Measurements from ENCODE around the gene SMIM14.
"Not testable (repeated sequence)": the region's sequence is repeated elsewhere in the genome, so short reads cannot be mapped to it uniquely, and the experiment has no call there.

The SMIM14 gene

DNA sequence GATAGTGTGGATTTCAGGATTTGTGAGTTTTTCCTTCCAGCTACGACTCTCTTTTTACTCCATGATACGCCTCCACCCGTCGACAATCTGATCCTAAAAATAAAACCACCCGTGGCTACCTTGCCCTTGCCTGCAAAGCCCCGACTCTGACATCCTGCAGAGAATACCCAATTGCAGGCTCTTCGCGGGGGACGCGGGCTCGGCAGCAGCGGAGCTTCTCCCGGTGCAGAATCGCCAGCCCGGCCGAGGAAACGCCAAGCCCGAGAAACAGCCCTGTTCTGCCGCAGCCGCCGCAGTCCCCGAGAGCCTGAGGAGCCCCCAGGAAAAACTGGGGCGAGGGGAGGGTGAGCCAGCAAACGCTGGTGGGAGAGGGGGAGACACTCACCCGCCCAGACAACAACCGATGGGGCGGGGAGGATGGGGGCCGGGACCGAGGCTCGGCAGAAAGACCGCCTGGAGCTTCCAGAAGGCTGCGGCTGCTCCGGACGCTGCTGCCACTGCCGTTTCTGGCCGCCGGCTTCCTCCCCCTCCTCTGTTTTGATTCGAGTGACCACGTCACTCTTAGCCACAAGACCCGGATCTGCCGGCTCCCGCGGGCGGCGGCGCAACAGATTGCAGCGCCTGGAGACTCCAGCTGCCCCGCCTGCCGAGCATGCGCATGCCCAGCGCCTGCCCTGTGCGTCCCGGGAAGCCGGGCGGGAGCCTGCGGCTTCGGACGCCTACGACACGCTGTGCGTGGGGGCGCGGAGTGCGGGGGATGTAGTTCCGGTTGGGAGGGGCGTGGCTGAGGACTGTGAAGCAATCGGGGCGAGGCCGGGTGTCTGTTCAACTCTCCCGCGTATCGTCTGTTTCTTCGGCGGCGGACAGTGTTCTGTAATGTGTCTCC lies at the start of gene SMIM14:
TSS of gene SMIM14 (minus strand) at position 512 of the 886 bp plus-strand sequence. CDS start 33,720 bp downstream, outside the sequence.
- ChIA-PET CTCF (interaction anchor here (0.6 to 0.8 kb wide), 3 partner anchors 78 to 1248 kb away, joined by 3 read pairs; no protein-coding TSS in a partner anchor), POLR2A (ENCODE audit: low non-redundant PET) (interaction anchor here (0.5 to 1.2 kb wide), 6 partner anchors 9 to 333 kb away, joined by 3 to 6 read pairs (median 4); partner anchors contain the start of gene UGDH)
- TF ChIP-seq, protein P1, sequence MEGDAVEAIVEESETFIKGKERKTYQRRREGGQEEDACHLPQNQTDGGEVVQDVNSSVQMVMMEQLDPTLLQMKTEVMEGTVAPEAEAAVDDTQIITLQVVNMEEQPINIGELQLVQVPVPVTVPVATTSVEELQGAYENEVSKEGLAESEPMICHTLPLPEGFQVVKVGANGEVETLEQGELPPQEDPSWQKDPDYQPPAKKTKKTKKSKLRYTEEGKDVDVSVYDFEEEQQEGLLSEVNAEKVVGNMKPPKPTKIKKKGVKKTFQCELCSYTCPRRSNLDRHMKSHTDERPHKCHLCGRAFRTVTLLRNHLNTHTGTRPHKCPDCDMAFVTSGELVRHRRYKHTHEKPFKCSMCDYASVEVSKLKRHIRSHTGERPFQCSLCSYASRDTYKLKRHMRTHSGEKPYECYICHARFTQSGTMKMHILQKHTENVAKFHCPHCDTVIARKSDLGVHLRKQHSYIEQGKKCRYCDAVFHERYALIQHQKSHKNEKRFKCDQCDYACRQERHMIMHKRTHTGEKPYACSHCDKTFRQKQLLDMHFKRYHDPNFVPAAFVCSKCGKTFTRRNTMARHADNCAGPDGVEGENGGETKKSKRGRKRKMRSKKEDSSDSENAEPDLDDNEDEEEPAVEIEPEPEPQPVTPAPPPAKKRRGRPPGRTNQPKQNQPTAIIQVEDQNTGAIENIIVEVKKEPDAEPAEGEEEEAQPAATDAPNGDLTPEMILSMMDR (conservative IDR thresholded peaks at IDR 0.05; ENCODE audit: low read depth) = no peak
- H3K27ac ChIP-seq = peak within 1 kb of the TSS; percentile 96
- DNase-seq (ENCODE audit: low spot score) = peak; percentile 97

DNA sequence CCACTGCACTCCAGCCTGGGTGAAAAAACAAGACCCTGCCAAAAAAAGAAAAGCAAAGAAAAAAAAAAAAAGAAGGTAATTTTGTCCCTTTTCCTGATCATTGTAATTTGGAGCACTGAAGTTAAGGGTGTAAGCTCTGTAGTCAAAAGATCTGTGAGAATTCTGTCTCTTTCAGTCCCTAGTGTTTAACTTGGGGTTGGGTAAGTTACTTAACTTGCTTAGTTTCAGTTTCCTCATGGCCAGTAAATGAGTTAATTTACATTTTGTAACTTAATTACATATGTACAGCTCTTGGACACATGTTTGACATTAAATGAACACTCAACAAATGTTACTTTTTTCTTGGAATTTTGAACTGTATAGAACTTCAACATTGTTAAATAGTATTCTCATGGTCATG lies 48.3 kb upstream of the SMIM14 start:
- no peak for DNase-seq (ENCODE audit: low spot score)
- CTCF ChIA-PET = no interaction called here
- POLR2A ChIA-PET (ENCODE audit: low non-redundant PET) = no interaction called here
- TF ChIP-seq, protein P1 (conservative IDR thresholded peaks at IDR 0.05; ENCODE audit: low read depth) = no peak
- no peak overlapping the region for H3K27ac ChIP-seq

DNA sequence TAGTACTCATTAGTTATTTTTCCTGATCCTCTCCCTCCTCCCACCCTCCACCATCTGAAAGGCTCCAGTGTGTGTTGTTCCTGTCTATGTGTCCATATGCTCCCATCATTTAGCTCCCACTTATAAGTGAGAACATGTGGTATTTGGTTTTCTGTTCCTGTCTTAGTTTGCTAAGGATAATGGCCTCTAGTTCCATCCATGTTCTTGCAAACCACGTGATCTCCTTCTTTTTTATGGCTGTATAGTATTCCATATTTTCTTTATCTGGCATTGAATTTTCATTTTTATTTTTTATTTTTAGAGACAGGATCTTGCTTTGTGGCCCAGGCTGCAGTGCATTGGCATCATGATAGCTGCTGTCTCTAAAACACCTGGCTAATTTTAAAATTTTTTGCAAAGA lies 47.3 kb upstream of the SMIM14 start:
- no peak overlapping the region for H3K27ac ChIP-seq
- TF ChIP-seq, protein P1 (conservative IDR thresholded peaks at IDR 0.05; ENCODE audit: low read depth) = no peak
- ChIA-PET CTCF (no interaction called here), POLR2A (ENCODE audit: low non-redundant PET) (no interaction called here)
- no peak for DNase-seq (ENCODE audit: low spot score)

DNA sequence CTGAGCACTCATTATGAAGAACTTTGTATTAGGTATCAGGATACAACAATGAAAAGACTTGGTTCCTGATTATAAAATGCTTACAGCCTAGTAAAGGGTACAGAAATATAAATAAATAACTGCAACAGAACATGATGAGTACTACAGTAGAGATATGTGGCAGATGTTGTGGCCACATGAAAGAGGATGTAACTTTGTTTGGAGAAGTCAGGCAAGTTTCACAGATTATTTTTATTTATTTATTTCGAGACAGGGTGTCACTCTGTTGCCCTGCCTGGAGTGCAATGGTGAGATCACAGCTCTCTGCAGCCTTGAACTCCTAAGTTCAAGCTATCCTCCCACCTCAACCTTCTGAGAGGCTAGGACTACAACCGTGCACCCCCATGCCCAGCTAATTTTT lies 43.5 kb upstream of the SMIM14 start:
- ChIA-PET CTCF (interaction anchor here (0.7 kb wide), 1 partner anchor 46 kb away, joined by 3 read pairs; no protein-coding TSS in a partner anchor), POLR2A (ENCODE audit: low non-redundant PET) (no interaction called here)
- no peak for DNase-seq (ENCODE audit: low spot score)
- H3K27ac ChIP-seq = no peak overlapping the region
- TF ChIP-seq, protein P1 (conservative IDR thresholded peaks at IDR 0.05; ENCODE audit: low read depth) = no peak

DNA sequence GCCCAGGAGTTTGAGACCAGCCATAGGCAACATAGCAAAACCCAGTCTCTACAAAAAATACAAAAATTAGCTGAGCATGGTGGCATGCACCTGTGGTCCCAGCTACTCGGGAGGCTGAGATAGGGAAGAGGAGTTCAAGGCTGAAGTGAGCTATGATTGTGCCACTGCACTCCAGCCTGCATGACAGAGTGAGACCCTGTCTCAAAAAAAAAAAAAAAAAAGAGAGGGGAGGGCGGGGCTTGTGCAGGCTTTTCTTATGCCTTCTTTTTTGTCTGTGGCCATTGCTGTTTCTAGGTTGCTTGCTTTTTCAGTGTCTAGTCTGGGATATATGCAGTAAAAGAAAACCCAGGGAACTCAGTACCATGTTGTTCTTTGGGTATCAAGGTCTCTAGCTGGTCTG lies 42.3 kb upstream of the SMIM14 start:
- DNase-seq (ENCODE audit: low spot score); POLR2A ChIA-PET (ENCODE audit: low non-redundant PET); H3K27ac ChIP-seq: not testable (repeated sequence)
- CTCF ChIA-PET = interaction anchor here (0.7 kb wide), 2 partner anchors 61 to 94 kb away, joined by 3 read pairs; no protein-coding TSS in a partner anchor

DNA sequence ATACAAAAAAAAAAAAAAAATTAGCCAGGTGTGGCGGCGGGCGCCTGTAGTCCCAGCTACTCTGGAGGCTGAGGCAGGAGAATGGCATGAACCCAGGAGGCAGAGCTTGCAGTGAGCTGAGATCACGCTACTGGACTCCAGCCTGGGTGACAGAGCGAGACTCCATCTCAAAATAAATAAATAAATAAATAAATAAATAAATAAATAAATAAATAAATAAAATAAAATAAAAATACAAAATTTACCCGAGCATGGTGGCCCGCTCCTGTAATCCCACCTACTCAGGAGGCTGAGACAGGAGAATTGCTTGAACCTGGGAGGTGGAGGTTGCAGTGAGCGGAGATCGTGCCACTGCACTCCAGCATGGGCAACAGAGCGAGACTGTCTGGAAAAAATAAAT lies 37.0 kb upstream of the SMIM14 start:
- CTCF ChIA-PET; DNase-seq (ENCODE audit: low spot score); H3K27ac ChIP-seq: not testable (repeated sequence)
- POLR2A ChIA-PET (ENCODE audit: low non-redundant PET) = interaction anchor here (0.6 to 0.7 kb wide), 2 partner anchors 21 to 22 kb away, joined by 5 read pairs; no protein-coding TSS in a partner anchor

DNA sequence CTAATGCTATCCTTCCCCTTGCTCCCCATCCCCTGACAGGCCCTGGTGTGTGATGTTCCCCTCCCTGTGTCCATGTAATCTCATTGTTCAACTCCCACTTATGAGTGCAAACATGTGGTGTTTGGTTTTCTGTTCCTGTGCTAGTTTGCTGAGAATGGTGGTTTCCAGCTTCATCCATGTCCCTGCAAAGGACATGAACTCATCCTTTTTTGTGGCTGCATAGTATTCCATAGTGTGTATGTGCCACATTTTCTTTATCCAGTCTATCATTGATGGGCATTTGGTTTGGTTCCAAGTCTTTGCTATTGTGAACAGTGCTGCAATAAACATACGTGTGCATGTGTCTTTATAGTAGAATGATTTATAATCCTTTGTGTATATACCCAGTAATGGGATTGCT lies 31.6 kb upstream of the SMIM14 start:
- CTCF ChIA-PET = interaction anchor here (0.6 kb wide), 1 partner anchor 184 kb away, joined by 6 read pairs; no protein-coding TSS in a partner anchor
- H3K27ac ChIP-seq; POLR2A ChIA-PET (ENCODE audit: low non-redundant PET); DNase-seq (ENCODE audit: low spot score): not testable (repeated sequence)

DNA sequence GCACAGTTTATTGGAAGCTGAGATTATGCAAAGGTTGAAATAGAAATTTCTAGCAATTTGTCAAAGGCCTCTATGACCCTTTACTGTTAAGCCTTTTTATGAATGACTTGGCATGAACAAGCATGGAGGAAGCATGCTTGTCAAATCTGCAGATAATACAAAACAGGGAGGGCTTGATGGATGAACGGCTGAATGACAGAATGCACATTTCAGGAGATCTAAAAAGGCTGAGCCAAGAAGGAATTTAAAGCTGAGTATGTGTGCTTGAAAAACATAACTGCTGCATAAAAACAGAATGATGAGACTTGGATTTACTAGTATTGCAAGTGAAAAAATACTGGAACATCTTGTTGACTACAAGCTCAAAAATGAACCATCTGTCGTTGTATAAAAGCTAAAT lies 30.2 kb upstream of the SMIM14 start:
- CTCF ChIA-PET = no interaction called here
- TF ChIP-seq, protein P1 (conservative IDR thresholded peaks at IDR 0.05; ENCODE audit: low read depth) = no peak
- no peak for DNase-seq (ENCODE audit: low spot score)
- H3K27ac ChIP-seq = no peak overlapping the region
- POLR2A ChIA-PET (ENCODE audit: low non-redundant PET) = no interaction called here

Data from RWPE1 (cell line).